Activated naive CD4-positive, alpha-beta T cell treated with anti-CD3 and anti-CD28 coated beads, Interleukin-2, amount 10 ng/mL, durations not matched to agents 7 days and 5 days (primary cell): ENCODE measurements around the gene GBF1.

Source experiments
- CTCF ChIA-PET: fragments of 350-600 bp; sonication (Branson Sonifier 250); formaldehyde crosslinking; loops from one replicate; lab custom pipeline; 2021; ENCODE audit warnings: antibody characterized with exemption; lab: Charles Lee
- DNase-seq: peaks from one replicate; pipeline ENCODE4 v3.0.0-alpha.2; 2020
- H3K27ac Mint-ChIP-seq: one replicate; pipeline ENCODE4 v1.8.0; 2021; ENCODE audit warnings: mild to moderate bottlenecking, moderate library complexity, mixed read lengths
- H3K27me3 Mint-ChIP-seq: one replicate; pipeline ENCODE4 v1.8.0; 2021; ENCODE audit warnings: mild to moderate bottlenecking, mixed read lengths
- H3K36me3 Mint-ChIP-seq: one replicate; pipeline ENCODE4 v1.8.0; 2021; ENCODE audit warnings: mixed read lengths
- H3K4me1 Mint-ChIP-seq: one replicate; pipeline ENCODE4 v1.8.0; 2021; ENCODE audit warnings: mixed read lengths
- H3K4me3 Mint-ChIP-seq: one replicate; pipeline ENCODE4 v1.8.0; 2021; ENCODE audit warnings: mild to moderate bottlenecking, moderate library complexity, mixed read lengths
- H3K9me3 Mint-ChIP-seq: one replicate; pipeline ENCODE4 v1.8.0; 2021; ENCODE audit warnings: mixed read lengths

Gene GBF1

GRCh38 chr10:102309236-102309635, 63.9 kb downstream of the GBF1 start:
- Mint-ChIP-seq H3K9me3 (no peaks in the 10 kb centered on the region), H3K27me3 (no peaks in the 10 kb centered on the region)

GRCh38 chr10:102309916-102310315, 64.6 kb downstream of the GBF1 start:
- Mint-ChIP-seq H3K27me3 (no peaks in the 10 kb centered on the region), H3K4me3 (no peak overlapping the region), H3K36me3 (peaks cover 11% of the 10 kb centered on the region), H3K9me3 (no peaks in the 10 kb centered on the region), H3K27ac (no peak overlapping the region), H3K4me1 (peaks cover 19% of the 10 kb centered on the region)
- CTCF ChIA-PET, result interaction anchor here (1.0 to 1.8 kb wide), 3 partner anchors 13 to 80 kb away, joined by 3 to 4 read pairs (median 3); no protein-coding TSS in a partner anchor
- DNase-seq, result no peak

More at GRCh38 chr10:102309236-102309635, 63.9 kb downstream of the GBF1 start:
- H3K4me3 Mint-ChIP-seq, result no peak overlapping the region
- CTCF ChIA-PET, result interaction anchor here (0.8 to 1.8 kb wide), 3 partner anchors 10 to 80 kb away, joined by 3 to 4 read pairs (median 3); no protein-coding TSS in a partner anchor
- H3K36me3 Mint-ChIP-seq, result peaks cover 11% of the 10 kb centered on the region
- DNase-seq, result no peak
- peaks cover 19% of the 10 kb centered on the region for H3K4me1 Mint-ChIP-seq
- H3K27ac Mint-ChIP-seq, result no peak overlapping the region

GRCh38 chr10:102310361-102311024, 65.2 kb downstream of the GBF1 start:
- peaks cover 11% of the 10 kb centered on the region for H3K36me3 Mint-ChIP-seq
- no peaks in the 10 kb centered on the region for H3K9me3 Mint-ChIP-seq
- H3K4me3 Mint-ChIP-seq, result no peak overlapping the region
- no peaks in the 10 kb centered on the region for H3K27me3 Mint-ChIP-seq
- DNase-seq, result no peak
- peaks cover 19% of the 10 kb centered on the region for H3K4me1 Mint-ChIP-seq
- CTCF ChIA-PET, result interaction anchor here (1.0 to 1.8 kb wide), 4 partner anchors 13 to 81 kb away, joined by 3 to 4 read pairs (median 4); no protein-coding TSS in a partner anchor
- H3K27ac Mint-ChIP-seq, result no peak overlapping the region

GRCh38 chr10:102311025-102311420, 65.7 kb downstream of the GBF1 start:
- CTCF ChIA-PET, result interaction anchor here (0.6 to 1.8 kb wide), 5 partner anchors 9 to 81 kb away, joined by 3 to 4 read pairs (median 3); no protein-coding TSS in a partner anchor
- Mint-ChIP-seq H3K27me3 (no peaks in the 10 kb centered on the region), H3K27ac (no peak overlapping the region), H3K4me3 (no peak overlapping the region), H3K4me1 (peaks cover 19% of the 10 kb centered on the region), H3K36me3 (peaks cover 11% of the 10 kb centered on the region), H3K9me3 (no peaks in the 10 kb centered on the region)
- DNase-seq, result no peak

GRCh38 chr10:102312683-102313082, 67.4 kb downstream of the GBF1 start:
- no peak overlapping the region for H3K4me3 Mint-ChIP-seq
- DNase-seq, result no peak
- H3K4me1 Mint-ChIP-seq, result peaks cover 19% of the 10 kb centered on the region
- peaks cover 8% of the 10 kb centered on the region for H3K36me3 Mint-ChIP-seq
- H3K9me3 Mint-ChIP-seq, result no peaks in the 10 kb centered on the region
- CTCF ChIA-PET, result interaction anchor here (0.8 to 1.6 kb wide), 5 partner anchors 8 to 82 kb away, joined by 3 to 4 read pairs (median 4); no protein-coding TSS in a partner anchor
- H3K27ac Mint-ChIP-seq, result no peak overlapping the region
- H3K27me3 Mint-ChIP-seq, result no peaks in the 10 kb centered on the region

- H3K4me3 Mint-ChIP-seq, result no peak overlapping the region
- no peak overlapping the region for H3K27ac Mint-ChIP-seq
- no peaks in the 10 kb centered on the region for H3K27me3 Mint-ChIP-seq
- H3K9me3 Mint-ChIP-seq, result no peaks in the 10 kb centered on the region
- H3K4me1 Mint-ChIP-seq, result peaks cover 19% of the 10 kb centered on the region
- H3K36me3 Mint-ChIP-seq, result peaks cover 3% of the 10 kb centered on the region
- CTCF ChIA-PET, result interaction anchor here (0.6 to 1.6 kb wide), 7 partner anchors 9 to 83 kb away, joined by 3 to 4 read pairs (median 4); no protein-coding TSS in a partner anchor
- no peak for DNase-seq
Observed at GRCh38 chr10:102313221-102313896, 68.0 kb downstream of the GBF1 start.

- CTCF ChIA-PET, result no interaction called here
- DNase-seq, result no peak
- H3K36me3 Mint-ChIP-seq, result peaks cover 2% of the 10 kb centered on the region
- H3K27me3 Mint-ChIP-seq, result no peaks in the 10 kb centered on the region
- no peak overlapping the region for H3K4me3 Mint-ChIP-seq
- H3K4me1 Mint-ChIP-seq, result peaks cover 19% of the 10 kb centered on the region
- no peaks in the 10 kb centered on the region for H3K9me3 Mint-ChIP-seq
- H3K27ac Mint-ChIP-seq, result no peak overlapping the region
Observed at GRCh38 chr10:102314801-102315200, 69.5 kb downstream of the GBF1 start.

GRCh38 chr10:102316421-102316820, 71.1 kb downstream of the GBF1 start:
- Mint-ChIP-seq H3K4me3 (no peak overlapping the region), H3K27ac (no peak overlapping the region), H3K36me3 (peaks cover 7% of the 10 kb centered on the region), H3K27me3 (no peaks in the 10 kb centered on the region), H3K4me1 (peaks cover 8% of the 10 kb centered on the region), H3K9me3 (no peaks in the 10 kb centered on the region)
- no peak for DNase-seq
- CTCF ChIA-PET, result interaction anchor here (0.6 kb wide), 1 partner anchor 241 kb away, joined by 4 read pairs; no protein-coding TSS in a partner anchor

GRCh38 chr10:102322914-102323313, 77.6 kb downstream of the GBF1 start:
- no peak overlapping the region for H3K27ac Mint-ChIP-seq
- no peaks in the 10 kb centered on the region for H3K9me3 Mint-ChIP-seq
- no peak overlapping the region for H3K4me3 Mint-ChIP-seq
- DNase-seq, result peak; percentile 78
- H3K4me1 Mint-ChIP-seq, result peaks cover 23% of the 10 kb centered on the region
- no peaks in the 10 kb centered on the region for H3K27me3 Mint-ChIP-seq
- peaks cover 8% of the 10 kb centered on the region for H3K36me3 Mint-ChIP-seq
- CTCF ChIA-PET, result interaction anchor here (0.8 to 1.7 kb wide), 8 partner anchors 13 to 92 kb away, joined by 3 to 6 read pairs (median 4); no protein-coding TSS in a partner anchor

GRCh38 chr10:102324061-102324460, 78.7 kb downstream of the GBF1 start:
- Mint-ChIP-seq H3K36me3 (peaks cover 8% of the 10 kb centered on the region), H3K27ac (no peak overlapping the region), H3K27me3 (no peaks in the 10 kb centered on the region), H3K4me3 (no peak overlapping the region), H3K9me3 (no peaks in the 10 kb centered on the region), H3K4me1 (peaks cover 23% of the 10 kb centered on the region)
- CTCF ChIA-PET, result interaction anchor here (1.1 to 1.4 kb wide), 3 partner anchors 12 to 92 kb away, joined by 3 to 4 read pairs (median 3); no protein-coding TSS in a partner anchor
- DNase-seq, result no peak

- H3K9me3 Mint-ChIP-seq, result no peaks in the 10 kb centered on the region
- CTCF ChIA-PET, result interaction anchor here (0.8 to 1.0 kb wide), 3 partner anchors 12 to 94 kb away, joined by 3 to 6 read pairs (median 4); no protein-coding TSS in a partner anchor
- H3K27me3 Mint-ChIP-seq, result no peaks in the 10 kb centered on the region
- no peak overlapping the region for H3K4me3 Mint-ChIP-seq
- no peak for DNase-seq
- H3K36me3 Mint-ChIP-seq, result peaks cover 3% of the 10 kb centered on the region
- H3K4me1 Mint-ChIP-seq, result peaks cover 23% of the 10 kb centered on the region
- no peak overlapping the region for H3K27ac Mint-ChIP-seq
Observed at GRCh38 chr10:102326031-102326430, 80.7 kb downstream of the GBF1 start.

GRCh38 chr10:102327002-102327401, 81.7 kb downstream of the GBF1 start:
- no peak for DNase-seq
- no peaks in the 10 kb centered on the region for H3K27me3 Mint-ChIP-seq
- CTCF ChIA-PET, result interaction anchor here (0.8 to 2.7 kb wide), 2 partner anchors 95 kb away, joined by 4 to 10 read pairs; no protein-coding TSS in a partner anchor
- no peak overlapping the region for H3K4me3 Mint-ChIP-seq
- H3K4me1 Mint-ChIP-seq, result peaks cover 22% of the 10 kb centered on the region
- no peaks in the 10 kb centered on the region for H3K9me3 Mint-ChIP-seq
- no peak overlapping the region for H3K27ac Mint-ChIP-seq
- H3K36me3 Mint-ChIP-seq, result peaks cover 3% of the 10 kb centered on the region

GRCh38 chr10:102327641-102328040, 82.3 kb downstream of the GBF1 start:
- H3K27ac Mint-ChIP-seq, result no peak overlapping the region
- H3K27me3 Mint-ChIP-seq, result no peaks in the 10 kb centered on the region
- peaks cover 16% of the 10 kb centered on the region for H3K4me1 Mint-ChIP-seq
- CTCF ChIA-PET, result interaction anchor here (0.7 to 2.7 kb wide), 3 partner anchors 93 to 438 kb away, joined by 3 to 10 read pairs (median 3); no protein-coding TSS in a partner anchor
- DNase-seq, result no peak
- no peaks in the 10 kb centered on the region for H3K9me3 Mint-ChIP-seq
- no peak overlapping the region for H3K4me3 Mint-ChIP-seq
- H3K36me3 Mint-ChIP-seq, result peaks cover under 1% of the 10 kb centered on the region

- Mint-ChIP-seq H3K36me3 (peaks cover 8% of the 10 kb centered on the region), H3K27me3 (no peaks in the 10 kb centered on the region), H3K27ac (no peak overlapping the region), H3K9me3 (no peaks in the 10 kb centered on the region), H3K4me1 (no peaks in the 10 kb centered on the region), H3K4me3 (no peak overlapping the region)
- no peak for DNase-seq
- CTCF ChIA-PET, result interaction anchor here (2.0 kb wide), 1 partner anchor 14 kb away, joined by 10 read pairs; no protein-coding TSS in a partner anchor
Observed at GRCh38 chr10:102332772-102333171, 87.4 kb downstream of the GBF1 start.
